Hepatocyte (in vitro differentiated cells): Measurements from ENCODE around the gene RPS18.

Source experiments
- EZH2phosphoT487 ChIP-seq: fragments of 200-600 bp; sonication (generic); IDR thresholded peaks from one replicate; pipeline ENCODE4 v1.6.1; 2018; ENCODE audit warnings: antibody characterized with exemption, mild to moderate bottlenecking, low read depth, moderate library complexity; ENCODE audit not compliant: unreplicated experiment, severe bottlenecking
- TF ChIP-seq, protein P1 (sequence below): fragments of 200-600 bp; sonication (generic); IDR thresholded peaks from 2 replicates; pipeline ENCODE4 v1.5.1; 2016; ENCODE audit warnings: antibody characterized with exemption, mild to moderate bottlenecking; ENCODE audit not compliant: poor library complexity

DNA sequence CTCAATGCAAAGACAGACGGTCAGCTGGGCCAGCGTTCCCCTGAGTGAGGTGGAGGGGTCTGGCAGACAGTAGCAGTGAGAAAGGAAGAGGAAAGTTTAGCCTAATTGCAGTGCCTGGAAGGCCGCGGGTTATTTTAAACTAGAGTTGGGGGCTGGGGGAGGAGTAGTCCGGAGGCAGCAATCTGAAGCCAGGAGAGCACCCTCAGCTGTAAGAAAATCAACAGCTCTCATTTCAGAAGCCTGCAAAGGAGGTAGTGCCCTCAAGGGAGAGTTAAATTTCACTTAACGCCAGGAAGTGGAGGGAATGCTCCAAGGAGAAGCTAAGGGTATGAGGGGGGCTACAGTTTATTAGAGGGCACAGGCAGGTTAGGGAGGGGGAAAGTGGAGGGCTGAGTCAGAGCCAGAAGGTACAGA is 36.6 kb upstream of the RPS18 start:
- TF ChIP-seq, protein P1, sequence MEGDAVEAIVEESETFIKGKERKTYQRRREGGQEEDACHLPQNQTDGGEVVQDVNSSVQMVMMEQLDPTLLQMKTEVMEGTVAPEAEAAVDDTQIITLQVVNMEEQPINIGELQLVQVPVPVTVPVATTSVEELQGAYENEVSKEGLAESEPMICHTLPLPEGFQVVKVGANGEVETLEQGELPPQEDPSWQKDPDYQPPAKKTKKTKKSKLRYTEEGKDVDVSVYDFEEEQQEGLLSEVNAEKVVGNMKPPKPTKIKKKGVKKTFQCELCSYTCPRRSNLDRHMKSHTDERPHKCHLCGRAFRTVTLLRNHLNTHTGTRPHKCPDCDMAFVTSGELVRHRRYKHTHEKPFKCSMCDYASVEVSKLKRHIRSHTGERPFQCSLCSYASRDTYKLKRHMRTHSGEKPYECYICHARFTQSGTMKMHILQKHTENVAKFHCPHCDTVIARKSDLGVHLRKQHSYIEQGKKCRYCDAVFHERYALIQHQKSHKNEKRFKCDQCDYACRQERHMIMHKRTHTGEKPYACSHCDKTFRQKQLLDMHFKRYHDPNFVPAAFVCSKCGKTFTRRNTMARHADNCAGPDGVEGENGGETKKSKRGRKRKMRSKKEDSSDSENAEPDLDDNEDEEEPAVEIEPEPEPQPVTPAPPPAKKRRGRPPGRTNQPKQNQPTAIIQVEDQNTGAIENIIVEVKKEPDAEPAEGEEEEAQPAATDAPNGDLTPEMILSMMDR = no peak
- no peak for TF ChIP-seq EZH2phosphoT487
